Osteocyte (in vitro differentiated cells): ENCODE measurements around the gene CSF1R. TPM values are rescaled to one million over a fixed set of nuclear protein-coding genes. Genes with fewer than 3 reads are reported as not detected.

Source experiments
- DNase-seq: peaks from one replicate; pipeline ENCODE4 v3.0.0; 2021; ENCODE audit warnings: mixed read lengths; ENCODE audit not compliant: unreplicated experiment; ENCODE audit errors: extremely low spot score
- H3K27ac Mint-ChIP-seq: one replicate; pipeline ENCODE4 v1.8.0; 2021; ENCODE audit warnings: mild to moderate bottlenecking, mixed read lengths; ENCODE audit not compliant: unreplicated experiment
- H3K27me3 Mint-ChIP-seq: one replicate; pipeline ENCODE4 v1.8.0; 2021; ENCODE audit warnings: mixed read lengths; ENCODE audit not compliant: unreplicated experiment
- H3K36me3 Mint-ChIP-seq: one replicate; pipeline ENCODE4 v1.8.0; 2021; ENCODE audit warnings: mixed read lengths; ENCODE audit not compliant: unreplicated experiment
- H3K4me1 Mint-ChIP-seq: one replicate; pipeline ENCODE4 v1.8.0; 2021; ENCODE audit warnings: mixed read lengths; ENCODE audit not compliant: unreplicated experiment
- H3K4me3 Mint-ChIP-seq: one replicate; pipeline ENCODE4 v1.8.0; 2021; ENCODE audit warnings: mild to moderate bottlenecking, moderate library complexity, mixed read lengths; ENCODE audit not compliant: unreplicated experiment
- H3K9me3 Mint-ChIP-seq: one replicate; pipeline ENCODE4 v1.8.0; 2021; ENCODE audit warnings: mixed read lengths; ENCODE audit not compliant: unreplicated experiment
- CTCF ChIP-seq: fragments of 200-600 bp; sonication (generic); IDR thresholded peaks from 2 replicates; pipeline ENCODE4 v1.5.0; 2021; ENCODE audit warnings: antibody characterized with exemption, mild to moderate bottlenecking, moderate library complexity
- total RNA-seq: library from RNA; stranded (reverse); gene quantifications from 2 replicates; pipeline ENCODE4 v1.2.1, GENCODE V29; 2021

Gene CSF1R
- total RNA-seq, 1 donor from 2014 or later = 1.2 TPM

GRCh38 chr5:150124111-150124557 is 37.8 kb upstream of the CSF1R start:
- Mint-ChIP-seq H3K9me3 (no peaks in the 10 kb centered on the region), H3K4me3 (no peak overlapping the region), H3K36me3 (peaks cover 72% of the 10 kb centered on the region), H3K4me1 (peaks cover 24% of the 10 kb centered on the region), H3K27me3 (no peaks in the 10 kb centered on the region), H3K27ac (no peak overlapping the region)
- no peak for TF ChIP-seq CTCF
- no peak for DNase-seq

- Mint-ChIP-seq H3K27ac (peak overlapping the region; percentile 34), H3K4me3 (no peak overlapping the region), H3K4me1 (peaks cover 26% of the 10 kb centered on the region), H3K27me3 (no peaks in the 10 kb centered on the region), H3K36me3 (peaks cover 73% of the 10 kb centered on the region), H3K9me3 (no peaks in the 10 kb centered on the region)
- no peak for TF ChIP-seq CTCF
- DNase-seq = no peak
Measured at GRCh38 chr5:150123542-150123941, 37.2 kb upstream of the CSF1R start.

GRCh38 chr5:150122536-150123481 is 36.5 kb upstream of the CSF1R start:
- no peak for DNase-seq
- no peaks in the 10 kb centered on the region for H3K9me3 Mint-ChIP-seq
- H3K27ac Mint-ChIP-seq = peak overlapping the region; percentile 34

GRCh38 chr5:150122158-150122510 is 35.8 kb upstream of the CSF1R start:
- Mint-ChIP-seq H3K27me3 (no peaks in the 10 kb centered on the region), H3K4me3 (no peak overlapping the region), H3K36me3 (peaks cover 72% of the 10 kb centered on the region), H3K9me3 (no peaks in the 10 kb centered on the region), H3K4me1 (peaks cover 38% of the 10 kb centered on the region), H3K27ac (peak overlapping the region; percentile 79)
- peak; percentile 25 for TF ChIP-seq CTCF
- no peak for DNase-seq

More at GRCh38 chr5:150122536-150123481, 36.5 kb upstream of the CSF1R start:
- H3K36me3 Mint-ChIP-seq = peaks cover 72% of the 10 kb centered on the region
- peaks cover 32% of the 10 kb centered on the region for H3K4me1 Mint-ChIP-seq
- no peaks in the 10 kb centered on the region for H3K27me3 Mint-ChIP-seq
- no peak for TF ChIP-seq CTCF
- no peak overlapping the region for H3K4me3 Mint-ChIP-seq

- H3K9me3 Mint-ChIP-seq = no peaks in the 10 kb centered on the region
- no peaks in the 10 kb centered on the region for H3K27me3 Mint-ChIP-seq
- DNase-seq = no peak
- peaks cover 43% of the 10 kb centered on the region for H3K4me1 Mint-ChIP-seq
- H3K4me3 Mint-ChIP-seq = no peak overlapping the region
- H3K36me3 Mint-ChIP-seq = peaks cover 70% of the 10 kb centered on the region
- peak overlapping the region; percentile 79 for H3K27ac Mint-ChIP-seq
- TF ChIP-seq CTCF = no peak
Measured at GRCh38 chr5:150121448-150122157, 35.2 kb upstream of the CSF1R start.
